Glutamatergic neuron (in vitro differentiated cells): ENCODE data around the gene RALGPS2. TPM values are rescaled to one million over a fixed set of nuclear protein-coding genes. Genes with fewer than 3 reads are reported as not detected.

Source experiments
- DNase-seq: peaks from one replicate; pipeline ENCODE4 v3.0.0; 2022
- H3K27ac Mint-ChIP-seq: one replicate; pipeline ENCODE4 v1.8.0; 2020; ENCODE audit warnings: mild to moderate bottlenecking, mixed read lengths, inconsistent platforms; ENCODE audit not compliant: unreplicated experiment
- H3K27me3 Mint-ChIP-seq: one replicate; pipeline ENCODE4 v1.8.0; 2020; ENCODE audit warnings: mild to moderate bottlenecking, moderate library complexity, mixed read lengths, inconsistent platforms; ENCODE audit not compliant: unreplicated experiment
- H3K36me3 Mint-ChIP-seq: one replicate; pipeline ENCODE4 v1.8.0; 2020; ENCODE audit warnings: mild to moderate bottlenecking, mixed read lengths, inconsistent platforms; ENCODE audit not compliant: unreplicated experiment
- H3K4me1 Mint-ChIP-seq: one replicate; pipeline ENCODE4 v1.8.0; 2020; ENCODE audit warnings: mild to moderate bottlenecking, low read depth, mixed read lengths, inconsistent platforms; ENCODE audit not compliant: unreplicated experiment
- H3K4me3 Mint-ChIP-seq: one replicate; pipeline ENCODE4 v1.8.0; 2020; ENCODE audit warnings: mild to moderate bottlenecking, mixed read lengths, inconsistent platforms; ENCODE audit not compliant: unreplicated experiment
- H3K9me3 Mint-ChIP-seq: one replicate; pipeline ENCODE4 v1.8.0; 2020; ENCODE audit warnings: mild to moderate bottlenecking, moderate library complexity, mixed read lengths, inconsistent platforms; ENCODE audit not compliant: unreplicated experiment
- CTCF ChIP-seq: fragments of 200-600 bp; sonication (generic); IDR thresholded peaks from one replicate; pipeline ENCODE4 v1.5.0; 2021; ENCODE audit not compliant: partially characterized antibody, unreplicated experiment
- total RNA-seq: library from RNA; stranded (reverse); fragmentation: NEBNext Ultra II Directional; extraction: Animal tissue kit (Norgen Biotek cat#: 25700); gene quantifications from one replicate; pipeline ENCODE4 v1.2.1, GENCODE V29; 2021; ENCODE audit not compliant: unreplicated experiment

Gene RALGPS2
- total RNA-seq, 1 donor from 2014 or later, result 17.9 TPM

- Mint-ChIP-seq H3K4me1 (no peaks in the 10 kb centered on the region), H3K27ac (no peak overlapping the region), H3K36me3 (no peaks in the 10 kb centered on the region), H3K4me3 (no peak overlapping the region), H3K9me3 (no peaks in the 10 kb centered on the region), H3K27me3 (no peaks in the 10 kb centered on the region)
- DNase-seq, result no peak
- no peak for TF ChIP-seq CTCF
Observed at GRCh38 chr1:178792394-178792793, 67.3 kb downstream of the RALGPS2 start.

GRCh38 chr1:178796013-178796412 is 71.0 kb downstream of the RALGPS2 start:
- no peak for TF ChIP-seq CTCF
- Mint-ChIP-seq H3K4me1 (no peaks in the 10 kb centered on the region), H3K27me3 (no peaks in the 10 kb centered on the region), H3K36me3 (no peaks in the 10 kb centered on the region), H3K4me3 (no peak overlapping the region), H3K27ac (no peak overlapping the region), H3K9me3 (no peaks in the 10 kb centered on the region)
- no peak for DNase-seq

GRCh38 chr1:178797590-178797989 is 72.5 kb downstream of the RALGPS2 start:
- no peak for TF ChIP-seq CTCF
- Mint-ChIP-seq H3K4me1 (no peaks in the 10 kb centered on the region), H3K9me3 (no peaks in the 10 kb centered on the region), H3K4me3 (no peak overlapping the region), H3K27me3 (no peaks in the 10 kb centered on the region), H3K36me3 (no peaks in the 10 kb centered on the region), H3K27ac (no peak overlapping the region)
- DNase-seq, result no peak

- no peaks in the 10 kb centered on the region for H3K27me3 Mint-ChIP-seq
- no peak for DNase-seq
- H3K27ac Mint-ChIP-seq, result no peak overlapping the region
- H3K36me3 Mint-ChIP-seq, result no peaks in the 10 kb centered on the region
- no peaks in the 10 kb centered on the region for H3K9me3 Mint-ChIP-seq
- no peak overlapping the region for H3K4me3 Mint-ChIP-seq
- TF ChIP-seq CTCF, result no peak
- H3K4me1 Mint-ChIP-seq, result no peaks in the 10 kb centered on the region
Observed at GRCh38 chr1:178798232-178798861, 73.3 kb downstream of the RALGPS2 start.

GRCh38 chr1:178802873-178803272 is 77.8 kb downstream of the RALGPS2 start:
- H3K9me3 Mint-ChIP-seq, result no peaks in the 10 kb centered on the region
- no peaks in the 10 kb centered on the region for H3K36me3 Mint-ChIP-seq
- H3K4me3 Mint-ChIP-seq, result no peak overlapping the region
- no peaks in the 10 kb centered on the region for H3K27me3 Mint-ChIP-seq
- no peaks in the 10 kb centered on the region for H3K4me1 Mint-ChIP-seq
- no peak for DNase-seq
- TF ChIP-seq CTCF, result no peak
- H3K27ac Mint-ChIP-seq, result no peak overlapping the region
